ENCODE measurements around the gene MGAT4A.
A peak's percentile ranks its signal among the peaks of the same experiment; 100 is the strongest.
"Not testable (repeated sequence)": the region's sequence is repeated elsewhere in the genome, so short reads cannot be mapped to it uniquely, and the experiment has no call there.

MGAT4A gene

DNA sequence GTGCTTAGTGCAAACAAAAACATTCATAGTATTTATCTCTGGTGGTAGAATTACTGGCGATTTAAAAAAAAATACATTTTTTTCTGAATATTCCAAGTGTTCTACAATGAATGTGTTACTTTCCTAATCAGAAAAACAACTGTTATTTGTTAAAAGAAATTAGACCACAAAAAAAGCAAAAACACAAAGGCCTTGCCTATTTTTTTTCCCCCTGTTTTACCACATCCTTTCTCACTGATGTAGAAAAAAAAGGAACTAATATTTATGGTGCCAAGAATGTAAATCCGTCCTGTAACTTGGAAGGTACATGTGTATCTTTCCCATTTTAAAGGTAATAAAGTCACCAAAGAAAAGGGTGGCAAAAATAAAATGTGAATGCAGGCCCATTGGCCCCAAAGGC lies 28.4 kb upstream of the MGAT4A start:
- no peak for DNase-seq

DNA sequence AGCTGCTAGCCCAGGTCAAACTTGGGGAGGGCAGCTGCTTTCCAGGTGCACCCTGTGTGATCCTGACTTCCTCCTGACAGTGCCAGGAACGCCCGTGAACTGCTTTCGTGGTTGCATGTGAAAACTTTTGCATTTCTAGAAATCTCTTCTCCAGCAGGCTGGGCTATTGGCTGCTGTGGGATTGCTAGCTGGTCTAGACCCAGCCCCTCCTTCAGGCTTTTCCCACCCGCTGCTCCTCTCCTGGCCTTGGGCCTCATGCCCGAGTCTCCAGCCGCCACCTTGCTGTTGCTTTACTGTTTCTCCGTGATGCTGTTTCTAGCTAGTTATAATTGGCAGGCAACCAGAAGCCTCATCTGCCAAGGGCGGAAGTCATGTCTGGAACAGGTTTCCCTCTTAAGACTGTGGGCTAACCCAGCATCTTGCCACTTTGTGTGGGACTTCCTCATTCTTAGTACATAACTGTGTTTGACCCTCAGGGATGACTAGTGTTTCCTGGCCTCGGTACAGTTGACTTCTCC lies 27.0 kb upstream of the MGAT4A start:
- no peak for DNase-seq

DNA sequence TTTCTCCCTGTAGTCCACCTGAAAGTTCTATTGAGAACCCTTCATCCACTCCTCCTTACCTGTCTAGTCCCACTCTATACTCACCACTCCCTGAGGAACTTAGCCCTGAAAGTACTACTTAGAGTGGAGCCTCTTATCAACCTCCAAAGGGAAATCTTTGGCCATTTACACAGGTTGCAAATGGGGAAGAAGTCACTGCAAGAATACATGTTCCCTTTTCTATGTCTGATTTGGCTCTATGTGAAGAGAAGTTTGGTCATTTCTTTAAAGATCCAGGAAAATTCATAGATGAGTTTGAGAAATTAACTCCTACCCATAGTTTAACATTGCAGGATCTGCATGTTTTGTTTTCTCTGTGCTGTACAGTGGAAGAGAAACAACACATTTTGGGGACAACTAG lies 22.9 kb upstream of the MGAT4A start:
- no peak for DNase-seq

DNA sequence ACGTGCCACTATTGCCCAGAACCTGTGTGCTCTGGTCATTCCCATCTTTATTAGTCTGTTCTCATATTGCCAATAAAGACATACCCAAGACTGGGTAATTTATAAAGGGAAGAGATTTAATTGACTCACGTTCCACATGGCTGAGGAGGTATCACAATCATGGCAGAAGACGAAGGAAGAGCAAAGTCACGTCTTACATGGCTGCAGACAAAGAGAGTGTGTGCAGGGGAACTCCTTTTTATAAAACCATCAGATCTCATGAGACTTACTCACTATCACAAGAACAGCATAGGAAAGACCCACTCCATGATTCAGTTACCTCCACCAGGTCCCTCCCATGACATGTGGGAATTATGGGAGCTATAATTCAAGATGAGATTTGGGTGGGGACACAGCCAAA lies 21.8 kb upstream of the MGAT4A start:
- DNase-seq, result not testable (repeated sequence)

DNA sequence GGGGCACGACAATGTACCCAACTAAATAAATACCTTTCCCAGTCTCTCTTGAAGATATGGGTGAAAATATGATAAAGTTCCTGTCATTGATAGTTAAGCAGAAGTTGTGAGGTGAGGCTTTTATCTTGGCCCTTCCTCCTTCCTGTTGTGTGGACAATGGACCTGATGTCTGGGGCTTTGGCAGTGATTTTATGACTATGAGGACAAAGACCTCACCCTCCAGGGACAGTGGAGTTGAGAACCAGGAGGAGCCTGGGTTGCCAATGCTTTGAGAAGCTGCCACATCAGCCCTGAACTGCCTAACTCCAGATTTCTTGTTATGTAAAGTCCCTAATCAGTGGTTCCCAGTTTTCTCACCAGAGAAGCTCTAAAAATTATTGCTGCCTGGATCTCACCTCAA lies 20.8 kb upstream of the MGAT4A start:
- DNase-seq, result no peak

DNA sequence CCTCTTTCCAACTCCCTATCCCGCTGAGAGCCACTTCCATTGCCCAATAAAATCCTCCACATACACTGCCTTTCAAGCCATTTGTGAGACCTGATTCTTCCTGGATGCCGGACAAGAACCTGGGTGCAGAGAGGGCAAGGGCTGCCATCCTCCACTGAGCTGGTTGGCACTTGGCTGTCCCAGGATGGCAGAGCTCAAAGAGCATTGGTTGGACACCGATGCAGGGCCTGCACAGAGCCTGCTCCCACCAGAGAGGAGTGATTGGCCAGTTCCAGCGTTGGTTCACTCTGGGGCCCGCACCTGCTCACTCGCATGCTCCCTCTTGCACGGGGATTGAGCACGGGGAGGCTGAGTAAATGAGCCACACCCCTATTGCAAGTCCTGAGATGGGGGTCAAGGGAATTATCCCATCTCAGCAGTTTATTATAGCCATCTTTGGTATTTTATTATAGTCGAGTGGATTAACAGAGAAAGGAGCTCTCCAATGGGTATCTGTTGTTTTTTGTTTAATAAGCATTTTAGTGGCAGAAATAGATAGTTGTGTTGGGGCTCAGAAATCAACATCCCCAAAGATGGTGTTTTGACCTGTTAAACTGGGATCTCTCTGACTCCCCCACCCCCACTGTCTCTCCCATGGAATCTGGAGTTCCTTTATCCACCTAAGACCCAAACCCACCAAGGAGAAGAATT lies 19.8 kb upstream of the MGAT4A start:
- DNase-seq, result no peak

DNA sequence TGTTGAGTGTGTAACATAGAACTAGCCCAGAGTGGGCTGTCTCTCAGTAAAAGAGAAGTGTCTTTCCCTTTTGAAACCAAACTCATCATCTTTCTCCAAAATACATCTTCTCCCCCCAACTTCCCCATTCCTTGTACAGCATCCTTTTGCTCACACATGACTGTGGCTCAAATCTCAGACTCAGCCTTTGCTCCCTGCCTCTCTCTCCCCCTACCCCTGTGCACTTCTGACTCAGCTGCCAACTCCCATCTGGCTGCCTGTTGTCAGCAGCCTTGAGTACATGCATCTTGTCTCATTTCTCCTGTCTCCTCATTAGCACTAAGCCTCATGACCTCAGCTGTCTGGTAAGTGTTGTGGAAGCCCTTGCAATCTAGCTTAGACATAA lies 18.1 kb upstream of the MGAT4A start:
- DNase-seq, result no peak

DNA sequence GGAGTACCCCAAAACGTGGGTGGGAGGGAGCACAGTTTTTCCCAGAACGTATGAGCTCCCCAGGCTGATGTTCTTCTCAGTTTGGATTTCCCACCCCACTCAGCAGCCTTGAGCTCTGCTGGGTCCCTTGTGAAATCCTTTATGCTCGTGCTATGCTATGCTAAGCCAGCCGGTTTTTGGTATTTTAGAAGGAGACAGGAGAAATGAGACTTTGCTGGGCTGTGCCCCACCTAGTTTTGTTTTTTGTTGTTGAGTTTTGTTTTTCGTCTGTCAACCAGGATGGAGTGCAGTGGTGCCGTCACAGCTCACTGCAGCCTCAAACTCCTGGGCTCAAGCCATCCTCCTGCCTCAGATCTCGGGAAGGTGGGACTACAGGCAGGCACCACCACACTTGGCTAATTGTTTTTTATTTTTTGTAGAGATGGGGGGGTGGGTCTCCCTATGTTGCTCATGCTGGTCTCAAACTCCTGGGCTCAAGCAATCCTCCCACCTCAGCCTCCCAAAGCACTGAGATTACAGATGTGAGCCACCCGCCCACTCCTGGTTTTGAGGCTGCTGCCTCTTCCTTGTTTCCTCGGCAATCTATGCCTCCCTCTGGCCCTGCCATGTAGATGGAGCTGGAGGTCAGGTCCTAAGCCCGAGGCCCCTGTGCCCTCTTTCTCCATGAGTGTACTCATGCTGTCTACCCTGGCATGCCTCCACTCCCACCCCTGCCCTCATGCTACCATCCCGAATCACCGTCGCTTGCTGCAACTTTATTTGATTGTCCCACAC lies 17.5 kb upstream of the MGAT4A start:
- DNase-seq, result no peak

DNA sequence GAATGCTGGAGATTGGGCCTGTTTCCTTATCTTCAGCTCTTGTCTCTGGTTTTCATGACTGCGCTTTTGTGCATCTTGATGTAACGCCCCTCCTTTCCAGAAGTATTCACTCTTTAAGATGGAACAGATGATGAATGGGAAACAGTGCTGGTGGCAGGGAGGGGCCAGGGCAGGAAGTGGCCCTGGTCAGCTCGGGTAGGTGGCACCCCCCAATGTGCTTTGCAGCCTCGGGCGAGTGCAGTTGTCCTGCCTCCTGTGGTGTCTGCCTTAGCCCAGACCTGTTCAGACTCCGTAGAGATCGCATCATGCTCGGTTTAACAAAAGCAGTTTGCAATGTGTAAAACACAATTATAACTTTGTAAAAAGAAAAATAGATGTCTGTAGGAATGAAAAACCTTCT lies 17.0 kb upstream of the MGAT4A start:
- no peak for DNase-seq

DNA sequence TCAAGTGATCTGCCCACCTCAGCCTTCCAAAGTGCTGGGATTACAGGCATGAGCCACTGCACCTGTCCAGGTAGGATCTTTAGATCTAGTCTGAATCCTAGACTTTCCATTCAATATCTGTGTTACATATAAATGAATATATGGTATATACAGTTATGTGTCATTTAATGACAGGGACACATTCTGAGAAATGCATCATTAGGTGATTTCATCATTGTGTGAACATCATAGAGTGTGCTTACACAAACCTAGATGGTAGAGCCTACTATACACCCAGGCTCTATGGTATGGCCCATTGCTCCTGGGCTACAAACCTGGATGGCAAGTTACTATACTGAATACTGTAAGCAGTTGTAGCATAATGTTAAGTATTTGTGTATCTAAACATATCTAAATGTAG lies 15.5 kb upstream of the MGAT4A start:
- no peak for DNase-seq

DNA sequence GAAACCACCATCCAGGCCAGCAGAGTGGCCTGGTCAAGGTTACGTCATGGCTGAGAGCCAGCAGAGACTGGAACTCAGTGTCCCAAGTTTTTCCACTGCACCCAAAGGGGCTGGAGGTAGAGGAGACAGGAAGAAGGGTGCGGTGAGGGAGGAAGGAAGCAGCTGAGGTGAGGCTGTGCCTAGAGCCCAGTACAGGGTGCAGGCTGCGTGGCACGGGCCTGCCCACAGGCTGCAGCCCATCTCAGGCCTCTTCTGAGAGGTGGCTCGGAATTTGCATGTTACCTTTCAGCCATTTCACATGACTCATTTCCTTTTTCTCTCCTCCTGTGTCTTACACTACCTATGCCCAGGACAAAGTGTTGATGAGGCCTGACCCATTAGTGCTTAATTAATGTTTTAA lies 13.7 kb upstream of the MGAT4A start:
- no peak for DNase-seq

DNA sequence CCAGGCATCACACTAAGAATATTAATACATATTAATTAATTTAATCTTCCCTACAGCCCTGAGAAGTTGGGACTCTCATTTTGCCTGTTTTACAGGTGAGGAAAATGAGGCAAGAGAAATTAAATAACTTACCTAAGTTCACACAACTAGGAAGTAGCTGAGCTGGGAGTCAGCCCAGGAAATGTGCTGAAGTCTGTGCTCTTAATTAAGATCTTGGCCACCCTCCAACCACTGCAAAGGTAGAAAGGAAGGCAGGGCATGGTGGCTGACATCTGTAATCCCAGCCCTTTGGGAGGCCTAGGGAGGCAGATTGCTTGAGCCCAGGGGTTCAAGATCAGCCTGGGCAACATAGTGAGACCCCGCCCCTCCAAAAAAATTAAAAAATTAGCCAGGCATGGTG lies 12.9 kb upstream of the MGAT4A start:
- DNase-seq, result no peak

DNA sequence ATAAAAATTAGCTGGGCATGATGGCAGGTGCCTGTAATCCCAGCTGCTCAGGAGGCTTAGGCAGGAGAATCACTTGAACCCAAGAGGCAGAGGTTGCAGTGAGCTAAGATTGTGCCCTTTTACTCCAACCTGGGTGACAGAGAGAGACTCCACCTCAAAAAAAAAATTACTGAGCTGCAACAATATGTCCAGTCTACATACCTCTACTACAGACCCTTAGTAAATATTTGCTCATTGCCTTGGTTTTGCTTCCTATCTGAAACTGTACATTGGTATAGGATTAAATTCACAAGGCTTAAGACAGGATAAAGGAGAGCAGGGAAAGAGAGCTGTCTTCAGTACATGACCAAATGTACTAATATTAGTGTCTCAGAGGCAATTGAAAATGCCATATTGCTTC lies 8.1 kb upstream of the MGAT4A start:
- no peak for DNase-seq

DNA sequence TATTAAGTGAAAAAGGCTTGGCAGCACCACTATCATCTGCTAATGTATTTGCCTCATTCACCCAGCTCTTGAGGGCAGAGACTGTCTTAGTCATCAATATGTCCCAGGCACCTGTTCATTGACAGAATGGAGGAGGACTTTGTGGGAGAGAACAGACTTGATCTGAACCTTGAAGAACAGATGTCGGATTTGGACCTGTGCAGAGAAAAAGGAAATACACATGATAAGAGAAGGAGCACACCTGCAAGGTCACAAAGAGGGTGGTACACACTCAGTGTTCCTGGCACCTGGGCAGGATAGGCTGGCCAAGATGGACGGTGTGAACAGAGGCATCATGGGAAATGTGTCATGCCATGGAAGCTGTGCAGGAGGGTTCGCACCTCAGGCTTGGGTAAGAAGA lies 7.4 kb upstream of the MGAT4A start:
- no peak for DNase-seq

DNA sequence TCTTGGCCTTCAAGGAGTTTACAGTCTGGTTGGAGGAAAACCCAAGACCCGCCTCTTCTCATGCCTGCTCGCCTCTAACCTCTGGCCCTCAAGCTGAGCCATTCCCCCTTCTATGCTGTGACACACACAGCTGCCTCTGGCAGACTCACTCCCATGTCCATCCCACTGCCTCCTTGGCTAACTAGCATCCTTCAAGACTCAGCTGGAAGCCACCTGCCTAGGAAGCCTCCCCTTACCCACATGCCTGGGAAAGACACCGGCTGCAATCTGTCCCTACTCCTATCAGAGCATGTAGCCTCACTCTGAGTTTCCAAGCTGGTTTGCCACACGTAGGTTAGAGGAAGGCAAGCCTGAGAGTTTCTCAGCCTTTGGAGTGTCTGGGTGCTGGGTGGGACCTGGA lies 6.9 kb upstream of the MGAT4A start:
- DNase-seq, result no peak

DNA sequence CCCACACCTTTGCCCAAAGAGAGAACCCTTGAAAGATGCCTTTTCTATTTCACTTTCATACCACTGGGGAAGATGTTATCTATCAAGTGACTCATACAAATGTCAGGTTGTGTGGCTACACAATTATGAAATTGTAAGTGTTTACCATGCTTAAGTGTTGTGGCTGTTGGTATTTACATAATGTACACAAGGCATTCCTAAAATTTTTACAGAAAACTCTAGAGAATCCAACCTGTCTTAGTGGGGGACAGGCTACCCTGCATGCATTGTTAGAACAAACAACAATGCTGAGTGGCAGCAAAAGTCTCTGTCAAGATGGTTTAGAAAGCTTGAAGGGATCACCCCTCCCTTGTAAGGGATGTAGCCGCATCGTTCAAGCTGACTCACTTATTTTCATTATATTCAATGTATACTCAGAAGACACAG lies 5.5 kb upstream of the MGAT4A start:
- no peak for DNase-seq

DNA sequence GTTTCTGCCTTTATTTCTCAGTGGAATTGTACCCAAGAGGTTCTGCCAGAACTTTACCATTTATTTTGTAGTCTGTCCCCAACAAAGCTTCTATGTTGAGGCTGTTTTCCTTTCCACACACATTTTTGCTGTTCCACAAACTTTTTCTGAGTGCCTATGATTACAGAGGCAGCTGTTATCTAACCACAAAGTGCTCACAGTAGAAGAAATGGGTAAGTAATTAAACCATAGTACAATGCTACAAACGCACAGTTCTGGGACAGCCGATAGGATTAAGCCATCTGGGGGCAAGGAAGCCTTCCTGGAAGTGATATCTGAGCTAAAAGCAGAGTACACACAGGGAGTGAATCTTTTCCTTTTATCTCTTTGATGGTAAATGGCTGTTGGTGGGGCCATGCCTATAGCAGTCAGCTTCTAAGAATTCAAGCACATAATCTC lies 3.9 kb upstream of the MGAT4A start:
- DNase-seq, result no peak

DNA sequence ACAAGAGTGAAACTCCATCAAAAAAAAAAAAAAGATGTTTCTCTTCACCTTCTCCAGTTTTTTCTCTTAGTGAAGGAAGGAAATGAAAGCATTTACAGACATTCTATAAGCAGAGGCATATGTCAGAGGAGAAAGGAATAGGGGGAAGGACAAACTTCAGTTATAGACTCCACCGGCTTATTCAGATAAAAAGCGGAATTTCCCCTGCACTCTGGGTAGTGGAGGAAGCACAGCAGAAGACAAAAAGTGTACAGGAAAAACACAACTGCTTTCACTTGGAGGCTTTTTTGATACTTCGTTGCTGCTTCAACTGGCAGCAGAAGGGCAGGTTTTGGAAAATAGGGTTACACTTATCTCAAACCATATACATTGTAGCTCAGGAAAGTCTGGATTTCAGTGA lies 3.2 kb upstream of the MGAT4A start:
- DNase-seq, result no peak

DNA sequence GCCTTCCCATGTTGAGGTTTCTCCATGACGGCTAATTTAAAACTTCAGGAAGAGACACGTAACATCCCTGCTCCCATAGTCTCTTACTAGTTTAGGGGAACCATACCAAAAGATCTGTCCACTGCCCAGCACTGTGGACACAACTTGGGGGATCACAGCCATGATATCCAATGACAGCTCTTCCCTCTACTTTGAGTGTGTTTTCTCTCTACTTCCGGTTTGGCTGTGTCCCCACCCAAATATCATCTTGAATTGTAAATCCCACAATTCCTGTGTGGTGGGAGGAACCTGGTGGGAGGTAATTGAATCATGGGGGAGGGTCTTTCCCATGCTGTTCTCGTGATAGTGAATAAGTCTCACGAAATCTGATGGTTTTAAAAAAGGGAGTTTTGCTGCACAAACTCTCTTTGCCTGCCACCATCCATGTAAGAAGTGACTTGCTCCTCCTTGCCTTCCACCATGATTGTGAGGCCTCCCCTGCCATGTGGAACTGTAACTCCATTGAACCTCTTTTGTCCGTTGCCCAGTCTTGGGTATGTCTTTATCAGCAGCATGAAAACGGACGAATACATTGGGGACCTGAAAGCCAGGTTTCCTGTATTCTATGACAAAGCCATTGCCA lies 1.6 kb upstream of the MGAT4A start:
- DNase-seq, result no peak

DNA sequence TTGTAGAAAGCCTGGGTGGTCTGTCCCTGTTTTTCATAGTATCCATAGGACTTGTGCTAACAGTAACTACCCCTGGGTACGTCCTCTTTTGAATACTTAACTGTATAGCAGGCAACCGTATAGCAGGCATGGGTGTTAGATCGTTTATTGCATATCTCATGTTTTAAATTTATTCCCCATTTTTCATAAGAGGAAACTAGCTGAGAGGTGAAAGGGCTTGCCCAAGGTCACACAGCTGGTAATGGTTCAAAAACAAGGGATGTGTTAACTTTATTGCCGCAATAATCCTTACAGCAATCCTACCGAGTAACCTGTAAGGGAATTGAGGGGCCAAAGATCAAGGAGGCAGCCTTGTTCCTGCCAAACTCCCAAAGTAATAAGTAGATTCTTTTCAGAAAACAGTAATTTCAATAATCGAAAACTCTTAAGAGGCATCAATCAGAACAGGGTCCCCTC lies 990 bp upstream of the MGAT4A start:
- no peak for DNase-seq

DNA sequence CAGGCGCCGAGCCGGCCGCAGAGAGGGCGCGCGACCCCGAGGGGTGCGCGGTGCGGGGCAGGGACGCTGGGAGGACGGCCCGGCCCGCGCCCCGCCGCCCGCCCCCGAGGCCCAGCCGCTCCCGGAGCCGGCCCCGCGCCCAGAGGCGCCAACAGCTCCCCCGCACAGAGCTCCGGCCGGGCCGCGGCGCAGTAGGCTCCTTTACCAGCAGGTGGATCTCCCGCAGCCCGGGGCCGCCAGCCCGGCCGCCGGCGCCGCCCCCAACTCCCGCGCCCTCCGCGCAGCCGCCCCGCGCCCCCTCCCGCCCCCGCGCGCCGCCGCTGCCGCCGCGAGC lies 258 bp downstream of the MGAT4A start:
- peak; percentile 68 for DNase-seq

DNA sequence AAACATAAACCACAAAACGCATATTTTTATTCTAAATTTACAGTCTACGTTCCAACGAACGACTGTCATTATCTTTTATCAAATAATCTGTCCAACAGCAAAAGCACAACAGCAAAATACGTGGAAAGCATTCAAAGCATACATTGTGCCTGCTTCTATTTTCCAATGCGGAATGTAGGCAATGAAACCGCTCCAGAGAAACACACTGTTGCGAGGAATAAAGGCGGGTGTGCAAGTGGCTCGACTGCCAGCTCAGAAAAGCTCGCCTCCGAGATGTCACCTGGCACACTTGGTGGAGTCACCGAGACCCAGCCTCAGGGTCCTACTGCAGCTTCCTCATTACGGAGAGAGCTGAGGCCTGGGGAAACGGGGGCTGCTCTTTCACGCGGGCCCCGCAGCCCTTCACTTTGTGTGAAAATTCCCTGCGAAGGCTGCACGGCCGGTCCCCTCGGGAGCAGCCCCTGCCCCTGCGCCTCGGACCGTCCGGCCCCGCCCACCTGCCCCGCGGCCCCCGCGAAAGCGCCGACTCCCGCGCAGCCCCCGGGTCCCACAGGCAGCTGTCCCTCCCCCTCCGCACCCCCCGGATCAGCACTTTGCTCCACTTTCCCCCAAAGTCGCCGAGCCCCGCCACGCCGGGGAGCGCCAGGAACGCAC lies 752 bp downstream of the MGAT4A start:
- peak; percentile 35 for DNase-seq

DNA sequence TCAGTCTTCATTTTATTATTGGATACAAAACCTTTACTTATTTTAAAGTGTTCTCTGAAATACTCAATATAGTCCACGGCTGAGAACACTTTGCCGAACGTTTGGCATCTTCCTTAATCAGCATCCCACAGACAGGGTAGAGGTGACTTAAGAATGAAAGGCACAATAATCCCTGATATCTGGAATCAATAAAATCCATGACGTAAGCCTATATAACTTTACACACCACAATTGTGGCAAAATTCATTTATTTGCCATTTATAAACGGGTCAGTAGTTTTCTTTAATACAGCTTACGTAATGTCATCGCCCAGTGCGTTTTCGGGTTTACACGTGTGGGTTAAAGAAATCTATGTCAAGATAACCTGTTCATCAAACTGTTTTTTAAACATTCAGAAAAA lies 1.3 kb downstream of the MGAT4A start:
- DNase-seq, result no peak
